Stimulated activated CD4-positive, alpha-beta T cell treated with anti-CD3 and anti-CD28 coated beads, Interleukin-2, amount 100 ng/mL, for 48 hours (primary cell): Measurements from ENCODE around the gene FREM1.

Source experiments
- DNase-seq, 2 donors: peaks; one replicate each; pipeline ENCODE4 v3.0.0-alpha.2; 2020

The FREM1 gene

DNA sequence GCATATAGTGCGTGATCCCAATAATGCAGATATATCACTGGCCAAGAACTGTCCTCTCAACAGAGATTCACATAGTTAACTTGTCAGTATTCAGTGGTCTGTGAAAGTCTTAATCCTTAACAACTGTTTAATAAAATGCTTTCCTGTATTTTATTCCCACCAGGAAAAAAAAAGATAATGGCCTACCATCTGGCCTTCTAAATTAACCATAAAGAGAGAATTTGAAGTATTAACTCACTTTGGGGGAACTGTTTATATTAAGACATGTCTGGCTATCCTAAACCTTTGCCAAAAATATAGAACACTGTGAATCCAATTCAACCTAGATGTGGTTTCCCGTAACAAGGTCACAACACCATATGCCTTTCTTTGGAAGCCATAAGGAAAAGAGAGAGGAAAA, 818 bp upstream of the FREM1 start:
- DNase-seq = no peak

DNA sequence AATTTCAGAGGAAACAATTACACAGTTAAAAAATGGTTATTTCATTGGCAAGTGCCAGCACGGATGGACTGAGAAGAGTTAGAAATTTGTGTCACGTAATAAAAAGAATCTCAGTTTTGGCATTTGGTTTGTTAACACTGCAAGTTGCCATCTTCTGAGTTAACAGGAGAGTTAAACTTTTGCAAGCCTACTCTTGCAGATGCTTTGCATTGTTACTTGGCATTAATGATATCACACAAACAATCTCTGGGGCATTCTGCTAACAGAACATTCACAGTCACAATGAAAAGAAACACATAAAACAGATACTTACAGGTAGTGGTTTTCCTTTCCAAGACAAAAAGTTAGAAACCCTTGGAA, 647 bp downstream of the FREM1 start:
- no peak for DNase-seq

DNA sequence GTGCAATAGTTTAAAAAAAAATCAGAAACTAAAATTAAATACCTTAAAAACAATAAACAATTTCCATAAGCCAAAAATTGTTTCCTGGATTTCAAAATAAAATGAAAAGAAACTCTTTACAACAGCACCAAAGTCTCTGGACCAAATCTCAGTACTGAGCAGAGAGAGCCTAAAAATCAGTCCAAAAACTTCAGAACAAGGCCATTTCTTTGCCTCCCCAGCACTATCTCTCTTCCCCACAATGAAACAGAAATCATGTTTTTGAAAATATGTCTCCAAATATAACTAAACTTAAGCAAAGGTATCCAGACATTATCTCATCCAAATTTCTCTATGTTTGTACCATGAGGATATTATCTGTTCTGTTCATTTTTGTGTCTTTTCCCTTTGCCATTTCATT, 1.0 kb downstream of the FREM1 start:
- DNase-seq = no peak

DNA sequence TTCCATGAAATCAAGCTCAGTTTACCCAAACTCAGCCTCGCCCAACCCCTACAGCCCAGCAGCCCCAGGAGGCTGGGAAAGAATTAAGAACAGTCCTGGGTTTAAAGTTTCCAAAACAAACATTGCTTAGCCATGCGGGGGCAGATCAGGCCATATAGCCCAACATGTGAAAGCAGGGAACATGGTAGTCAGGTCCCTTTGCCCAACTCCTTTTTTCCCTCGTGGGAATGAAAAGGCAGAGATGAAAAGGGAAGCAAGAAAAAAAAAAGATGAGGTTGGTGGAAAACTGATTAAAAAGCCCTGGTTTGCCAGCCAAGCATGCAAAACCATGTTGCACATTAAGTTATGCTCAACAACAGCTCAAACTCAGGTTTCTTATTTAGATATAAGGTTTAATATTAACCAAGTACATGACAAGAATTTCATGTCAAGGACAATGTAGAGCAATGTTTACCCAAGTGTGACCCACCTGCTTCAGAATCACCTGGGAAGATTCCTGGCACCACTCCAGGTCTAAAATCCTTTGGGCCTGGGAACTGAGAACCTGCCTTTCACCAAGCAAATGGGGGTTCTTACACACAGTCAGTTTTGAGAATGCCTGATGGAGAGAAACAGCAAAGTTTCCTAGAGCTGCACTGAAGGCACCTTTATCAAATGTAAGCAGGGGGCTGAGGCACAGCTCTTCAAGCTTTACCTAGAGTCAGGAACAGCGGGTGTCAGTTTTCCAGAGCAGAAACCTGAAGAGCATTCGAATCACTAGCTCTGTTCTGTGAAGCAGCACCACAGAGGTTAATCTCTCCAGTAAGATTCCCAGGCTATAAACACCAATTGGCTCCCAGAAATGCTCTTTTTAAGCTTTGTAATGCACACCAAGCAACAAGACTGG, 1.7 kb downstream of the FREM1 start:
- DNase-seq = no peak

- no peak for DNase-seq
Measured at GRCh38 chr9:14907696-14908095, 2.5 kb downstream of the FREM1 start.

GRCh38 chr9:14907360-14907685, 2.9 kb downstream of the FREM1 start:
- no peak for DNase-seq

DNA sequence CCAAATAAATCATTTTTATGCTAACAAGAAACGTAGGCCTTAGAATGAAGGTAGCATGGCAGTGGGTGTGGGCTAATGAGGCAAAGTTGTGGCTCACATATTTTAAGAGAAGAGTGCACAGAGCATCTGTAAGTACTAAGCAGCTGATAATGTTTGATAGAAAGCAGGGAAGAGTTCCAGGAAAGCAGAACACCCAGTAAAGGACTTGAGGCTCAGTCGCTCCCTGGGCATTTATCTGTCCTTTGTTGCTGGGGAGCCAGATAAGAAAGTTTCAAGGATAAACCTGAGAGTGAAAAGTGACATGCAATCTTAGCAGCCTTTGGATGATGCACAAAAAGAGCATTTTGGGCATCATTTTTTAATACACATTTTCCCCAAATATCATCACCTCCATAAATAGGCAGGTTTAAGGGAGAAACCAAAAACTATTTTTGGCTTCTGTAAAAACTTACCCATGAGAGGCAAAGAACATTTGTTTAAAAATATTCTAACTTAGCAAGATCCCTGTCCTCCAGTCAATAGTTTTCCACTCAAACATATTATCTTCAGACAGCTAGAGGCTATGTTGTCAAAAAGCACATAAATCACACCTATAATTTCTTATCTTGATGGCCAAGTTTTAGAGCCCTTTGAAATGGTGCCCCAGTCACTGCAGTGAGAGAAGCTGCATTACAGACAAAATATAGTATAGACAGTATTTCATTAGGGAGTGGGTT, 3.4 kb downstream of the FREM1 start:
- DNase-seq = no peak

DNA sequence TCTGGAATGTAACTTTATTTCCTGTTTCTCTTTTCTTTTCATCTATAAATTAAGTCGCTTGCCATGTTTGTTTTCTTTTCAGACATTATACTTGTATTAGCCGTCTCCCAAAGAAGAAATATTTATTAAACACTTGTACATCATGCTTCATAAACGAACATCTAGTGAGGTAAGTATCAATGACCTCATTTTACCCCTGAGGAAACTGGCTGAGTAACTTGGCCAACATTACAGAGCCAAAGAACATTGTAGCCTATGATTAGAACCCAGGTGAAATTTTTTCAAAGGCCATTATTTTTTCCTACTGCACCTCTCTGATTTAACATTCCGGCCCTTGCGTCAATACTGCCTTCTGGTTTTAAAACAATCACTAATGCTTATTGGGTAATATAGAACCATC, 4.2 kb downstream of the FREM1 start:
- no peak for DNase-seq

DNA sequence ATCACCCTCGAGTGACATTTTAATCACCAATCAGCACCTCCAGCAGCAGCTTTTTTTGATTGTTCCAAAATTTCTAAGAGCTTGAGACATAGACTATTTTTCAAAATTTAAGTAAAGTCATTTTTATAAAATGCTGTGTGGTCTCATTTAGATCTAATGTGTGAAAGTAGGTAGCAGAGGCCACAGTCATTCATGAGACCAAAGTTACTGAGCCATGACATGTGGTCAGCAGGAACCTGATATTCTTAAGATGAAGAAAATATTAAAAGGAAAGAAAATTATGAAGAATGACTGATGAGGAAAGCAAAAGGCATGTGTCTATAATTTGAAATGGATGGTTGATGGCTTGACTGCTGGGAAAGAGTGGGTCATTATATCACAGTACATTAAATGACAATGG, 7.2 kb downstream of the FREM1 start:
- no peak for DNase-seq

GRCh38 chr9:14902561-14902960, 7.7 kb downstream of the FREM1 start:
- no peak for DNase-seq

- no peak for DNase-seq
Measured at GRCh38 chr9:14899815-14900193, 10.4 kb downstream of the FREM1 start.

DNA sequence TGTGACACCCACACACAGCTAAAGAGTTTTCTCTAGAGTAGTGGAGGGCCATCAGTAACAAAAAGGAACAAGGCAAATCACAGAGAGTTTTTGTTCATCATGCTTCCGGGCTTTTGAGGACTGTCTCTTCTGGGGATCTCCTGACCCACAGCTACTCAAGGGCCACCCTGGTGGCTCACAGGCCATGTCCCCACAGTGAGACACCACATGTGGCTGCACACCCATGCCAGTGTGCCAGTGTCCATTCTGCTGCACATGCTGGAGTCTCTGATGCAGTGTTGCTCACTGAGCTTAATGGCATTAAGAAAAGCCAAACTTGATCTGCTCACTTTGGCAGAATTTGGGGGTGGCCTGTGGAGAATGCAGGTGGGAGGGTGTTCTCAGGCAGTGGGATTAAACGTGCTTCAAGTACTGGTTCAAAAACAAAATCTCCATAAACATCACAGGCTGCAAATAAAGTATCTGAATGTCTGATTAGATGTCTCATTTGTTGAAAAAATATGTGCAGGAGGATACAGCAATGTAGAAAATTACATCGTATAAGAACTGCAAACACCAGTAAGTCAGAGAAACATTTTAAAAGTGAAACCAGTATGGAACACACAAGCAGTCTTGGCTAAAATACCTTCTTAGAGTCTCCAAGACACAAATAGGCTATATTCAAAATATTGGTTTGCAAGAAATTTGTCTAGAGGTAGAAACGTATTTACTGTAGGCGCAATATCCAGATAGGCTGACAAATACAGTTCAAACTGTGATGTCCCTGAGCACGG, 11.0 kb downstream of the FREM1 start:
- DNase-seq = no peak

GRCh38 chr9:14895806-14896205, 14.4 kb downstream of the FREM1 start:
- no peak for DNase-seq

DNA sequence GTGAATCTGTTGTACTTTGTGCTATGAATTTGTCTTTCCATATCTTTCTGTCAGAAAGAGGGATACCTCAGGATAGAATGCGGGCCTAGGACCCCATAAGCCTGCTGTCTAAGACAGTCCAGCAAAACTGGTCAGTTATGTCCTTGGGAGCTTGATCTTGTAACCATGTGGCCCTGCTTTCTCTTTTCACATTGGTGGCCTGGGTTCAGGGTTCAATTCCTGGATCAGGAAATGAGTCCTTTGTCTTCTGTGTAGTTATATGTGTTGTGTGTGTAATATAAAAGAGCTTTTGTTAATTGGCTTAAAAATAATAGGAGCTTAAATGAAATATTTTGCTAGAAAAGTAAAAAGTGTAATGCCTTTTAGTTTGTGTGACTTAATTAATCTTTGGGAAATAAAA, 16.9 kb downstream of the FREM1 start:
- DNase-seq = no peak

GRCh38 chr9:14891332-14891731, 18.9 kb downstream of the FREM1 start:
- DNase-seq = no peak

DNA sequence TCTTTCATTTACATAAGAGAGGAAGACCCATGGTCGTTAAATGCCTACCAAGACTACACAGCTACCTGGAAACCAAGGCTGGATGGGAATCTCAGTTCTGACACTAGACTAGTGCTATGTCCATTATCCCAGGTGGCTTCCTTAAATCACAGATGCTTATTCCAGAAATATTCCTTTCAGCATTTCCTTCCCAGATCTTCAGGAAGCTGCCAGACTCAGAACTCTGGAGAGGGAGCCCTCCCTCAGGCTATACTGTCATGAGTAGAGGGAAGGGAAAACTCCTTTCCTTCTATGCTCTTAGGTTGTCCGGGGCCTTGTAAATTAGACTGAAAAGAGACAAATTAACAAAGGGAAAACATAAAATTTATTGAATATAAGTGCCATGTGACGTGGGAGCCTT, 20.8 kb downstream of the FREM1 start:
- DNase-seq = no peak

DNA sequence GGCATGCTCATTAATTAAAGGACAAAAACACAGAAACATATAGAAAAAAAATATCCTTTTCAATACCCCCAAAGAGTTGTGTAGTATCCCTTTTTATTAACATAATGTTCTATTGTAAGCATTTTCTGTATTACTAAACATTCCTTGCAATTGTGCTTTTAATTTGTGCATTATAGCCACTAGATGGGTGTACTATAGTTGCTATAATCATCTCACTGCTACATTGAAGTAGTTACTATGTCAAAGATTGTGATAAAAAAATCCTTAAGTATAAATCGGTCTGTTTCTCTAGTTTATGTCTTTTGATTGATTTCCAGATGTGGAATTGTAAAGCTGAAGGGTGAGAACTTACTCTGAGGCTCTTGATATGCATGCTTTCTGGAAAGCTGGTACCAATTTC, 21.4 kb downstream of the FREM1 start:
- no peak for DNase-seq

GRCh38 chr9:14888272-14888671, 22.0 kb downstream of the FREM1 start:
- DNase-seq = no peak

DNA sequence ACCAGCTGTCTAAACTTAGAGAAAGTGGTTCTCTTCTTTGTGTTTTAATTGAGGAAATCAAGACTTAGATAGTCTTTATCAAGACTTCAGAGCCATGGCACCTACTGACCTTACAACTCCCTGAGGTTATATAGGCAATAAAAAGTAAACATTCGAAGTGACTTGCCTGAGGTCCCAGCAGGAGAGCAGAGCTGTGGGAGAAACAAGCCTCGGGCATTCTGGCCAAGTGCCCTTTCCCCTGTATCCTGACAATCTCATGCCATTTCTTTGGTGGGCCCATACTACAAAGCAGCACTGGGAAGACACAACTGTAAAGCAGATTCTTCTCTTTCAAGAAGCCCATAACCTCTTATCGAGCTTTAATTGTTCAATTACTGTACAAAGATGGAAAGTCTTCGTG, 23.1 kb downstream of the FREM1 start:
- no peak for DNase-seq

- no peak for DNase-seq
Measured at GRCh38 chr9:14883310-14883944, 26.8 kb downstream of the FREM1 start.

DNA sequence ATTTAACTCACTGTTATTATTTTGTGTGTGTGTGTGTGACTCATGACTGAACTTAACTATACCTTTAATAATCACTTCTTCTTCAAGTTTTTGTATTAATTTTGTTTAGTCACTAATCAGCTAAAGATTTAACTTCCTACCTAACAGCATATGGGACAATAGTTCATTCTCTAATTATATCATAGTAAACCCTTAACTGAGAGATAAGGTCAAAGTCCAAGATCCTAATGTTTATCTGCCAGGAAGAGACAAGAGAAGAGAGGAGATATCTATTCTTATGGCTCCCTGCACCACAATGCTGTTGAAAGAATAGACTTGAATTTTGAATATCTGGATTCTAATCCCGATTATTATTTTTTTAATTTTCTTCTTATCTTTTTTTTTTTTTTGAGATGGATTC, 28.1 kb downstream of the FREM1 start:
- no peak for DNase-seq

DNA sequence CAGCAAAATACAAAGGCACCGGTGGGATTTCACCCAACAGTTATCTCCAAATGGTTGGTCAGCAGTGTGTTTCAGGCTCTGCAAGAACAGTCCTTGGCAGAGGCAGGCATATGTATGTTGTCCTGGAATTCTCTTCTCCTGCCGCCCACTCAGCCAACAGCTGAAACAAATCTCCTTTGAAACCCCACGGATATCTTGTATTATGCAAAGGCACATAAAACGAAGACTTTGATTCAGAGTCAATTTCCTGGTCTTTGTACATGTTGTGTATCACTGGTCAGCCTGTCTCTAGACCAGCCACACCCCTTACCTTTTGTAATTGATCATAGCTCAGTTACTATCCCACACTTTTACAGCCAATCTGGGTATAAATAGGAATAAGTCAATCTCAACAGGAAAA, 29.2 kb downstream of the FREM1 start:
- DNase-seq = no peak

DNA sequence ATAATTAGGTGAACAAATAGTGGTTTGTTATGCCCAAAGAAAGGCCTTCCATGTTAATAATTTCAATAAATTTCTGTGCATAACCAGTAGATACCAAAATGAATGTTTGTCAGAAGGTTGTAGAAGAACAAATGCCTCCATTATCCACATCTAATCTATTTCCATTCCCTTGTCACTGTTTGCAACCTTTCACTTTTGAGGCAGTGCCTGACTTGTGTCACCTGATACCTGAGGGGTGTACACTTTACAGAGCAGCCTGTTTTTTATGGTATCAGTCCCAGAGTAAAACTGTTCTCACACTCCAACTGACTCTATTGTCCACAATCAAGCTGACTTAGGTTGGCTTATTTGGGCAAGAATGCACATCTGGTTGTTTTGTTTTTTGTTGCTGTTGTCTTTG, 40.1 kb downstream of the FREM1 start:
- DNase-seq = no peak

DNA sequence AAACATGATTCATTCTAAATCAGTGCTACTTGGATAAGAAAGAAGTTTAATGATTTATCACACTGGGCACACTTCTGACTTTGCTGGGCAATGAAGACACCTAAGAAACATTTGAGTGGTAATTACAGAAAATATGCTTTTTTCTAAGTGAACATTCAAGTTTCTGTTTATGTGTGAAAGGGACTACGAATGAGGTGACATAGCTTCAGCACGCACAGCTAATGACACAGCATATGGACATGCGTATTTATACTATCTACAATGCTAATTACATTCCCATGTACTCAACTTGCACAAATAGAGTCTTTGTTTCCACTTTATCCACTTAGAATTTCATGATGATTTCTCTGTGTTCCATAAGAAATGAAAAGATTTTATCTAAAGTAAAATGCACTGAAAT, 40.6 kb downstream of the FREM1 start:
- DNase-seq = no peak
